BJ (cell line): ENCODE measurements around the gene PCTP. TPM values are rescaled to one million over a fixed set of nuclear protein-coding genes. Genes with fewer than 3 reads are reported as not detected.

Source experiments
- CTCF ChIA-PET: fragments of 350-600 bp; formaldehyde crosslinking; extraction: SDS; loops from one replicate; lab custom pipeline; 2021; ENCODE audit warnings: antibody characterized with exemption, inconsistent platforms; lab: Yijun Ruan, JAX
- POLR2A ChIA-PET: fragments of 300-600 bp; sonication (Branson Sonifier 250); formaldehyde crosslinking; extraction: SDS; loops from one replicate; lab custom pipeline; 2021; ENCODE audit warnings: antibody characterized with exemption; lab: Charles Lee
- DNase-seq: peaks from one replicate; pipeline ENCODE4 v3.0.0-alpha.2; 2011; ENCODE audit warnings: low read depth
- H3K27me3 ChIP-seq: 2 replicates; pipeline ENCODE4 v1.6.0; 2011; ENCODE audit warnings: low read length; ENCODE audit not compliant: control insufficient read depth, insufficient read depth
- H3K36me3 ChIP-seq: 2 replicates; pipeline ENCODE4 v1.5.1; 2011; ENCODE audit warnings: low read length; ENCODE audit not compliant: control insufficient read depth, insufficient read depth
- H3K4me3 ChIP-seq: 2 replicates; pipeline ENCODE4 v1.5.1; 2011; ENCODE audit warnings: low read depth, mild to moderate bottlenecking, control low read depth, low read length
- polyA plus RNA-seq: library from polyadenylated mRNA; depleted of rRNA; stranded (reverse); fragments of >200 nt; gene quantifications from 2 replicates; pipeline ENCODE4 v1.2.3, GENCODE V29; 2011
- TF ChIP-seq, protein P1 (sequence below): IDR thresholded peaks from 2 replicates; pipeline ENCODE4 v1.5.1; 2011; ENCODE audit warnings: low read depth, mild to moderate bottlenecking, control low read depth, inconsistent platforms, low read length, moderate library complexity; ENCODE audit not compliant: insufficient read depth

Gene PCTP
- polyA plus RNA-seq, 1 experiment = 10.2 TPM

DNA sequence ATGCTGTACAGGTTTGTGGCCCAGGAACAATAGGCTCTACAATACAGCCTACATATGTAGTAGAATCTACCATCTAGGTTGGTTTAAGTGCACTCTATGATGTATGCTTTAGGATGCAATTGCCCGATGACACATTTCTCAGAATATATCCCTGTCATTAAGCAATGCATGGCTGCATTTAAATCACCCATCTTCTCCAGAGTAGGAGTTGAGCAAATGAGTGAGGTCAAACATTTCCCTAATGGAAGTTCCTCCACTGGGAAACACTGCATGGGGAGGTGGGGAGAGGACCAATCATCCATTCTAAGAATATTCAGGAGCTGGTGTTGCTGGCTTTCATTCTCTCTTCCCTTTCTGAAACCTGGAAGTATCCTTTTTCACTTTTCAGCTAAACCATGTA, 2.0 kb upstream of the PCTP start:
- H3K4me3 ChIP-seq = no peak overlapping the region
- ChIA-PET POLR2A (no interaction called here), CTCF (interaction anchor here (0.8 to 2.2 kb wide), 4 partner anchors 10 to 222 kb away, joined by 4 to 7 read pairs (median 4); no protein-coding TSS in a partner anchor)
- TF ChIP-seq, protein P1, sequence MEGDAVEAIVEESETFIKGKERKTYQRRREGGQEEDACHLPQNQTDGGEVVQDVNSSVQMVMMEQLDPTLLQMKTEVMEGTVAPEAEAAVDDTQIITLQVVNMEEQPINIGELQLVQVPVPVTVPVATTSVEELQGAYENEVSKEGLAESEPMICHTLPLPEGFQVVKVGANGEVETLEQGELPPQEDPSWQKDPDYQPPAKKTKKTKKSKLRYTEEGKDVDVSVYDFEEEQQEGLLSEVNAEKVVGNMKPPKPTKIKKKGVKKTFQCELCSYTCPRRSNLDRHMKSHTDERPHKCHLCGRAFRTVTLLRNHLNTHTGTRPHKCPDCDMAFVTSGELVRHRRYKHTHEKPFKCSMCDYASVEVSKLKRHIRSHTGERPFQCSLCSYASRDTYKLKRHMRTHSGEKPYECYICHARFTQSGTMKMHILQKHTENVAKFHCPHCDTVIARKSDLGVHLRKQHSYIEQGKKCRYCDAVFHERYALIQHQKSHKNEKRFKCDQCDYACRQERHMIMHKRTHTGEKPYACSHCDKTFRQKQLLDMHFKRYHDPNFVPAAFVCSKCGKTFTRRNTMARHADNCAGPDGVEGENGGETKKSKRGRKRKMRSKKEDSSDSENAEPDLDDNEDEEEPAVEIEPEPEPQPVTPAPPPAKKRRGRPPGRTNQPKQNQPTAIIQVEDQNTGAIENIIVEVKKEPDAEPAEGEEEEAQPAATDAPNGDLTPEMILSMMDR = no peak
- H3K27me3 ChIP-seq = no peaks in the 10 kb centered on the region
- H3K36me3 ChIP-seq = no peaks in the 10 kb centered on the region
- no peak for DNase-seq

GRCh38 chr17:55749985-55750384, 866 bp upstream of the PCTP start:
- ChIA-PET POLR2A (interaction anchor here (0.9 kb wide), 1 partner anchor 14 kb away, joined by 3 read pairs; no protein-coding TSS in a partner anchor), CTCF (interaction anchor here (1.1 to 2.2 kb wide), 3 partner anchors 9 to 16 kb away, joined by 4 to 7 read pairs (median 5); no protein-coding TSS in a partner anchor)
- DNase-seq = no peak
- H3K27me3 ChIP-seq = no peaks in the 10 kb centered on the region
- TF ChIP-seq, protein P1 = no peak
- H3K4me3 ChIP-seq = no peak overlapping the region
- no peaks in the 10 kb centered on the region; the same call in 1 of the 2 replicates for H3K36me3 ChIP-seq

GRCh38 chr17:55751720-55752250, 934 bp downstream of the PCTP start:
- DNase-seq = no peak
- H3K36me3 ChIP-seq = no peaks in the 10 kb centered on the region; the same call in 1 of the 2 replicates
- CTCF ChIA-PET = interaction anchor here (1.0 to 1.3 kb wide), 3 partner anchors 11 to 34 kb away, joined by 3 to 6 read pairs (median 5); no protein-coding TSS in a partner anchor
- no peaks in the 10 kb centered on the region for H3K27me3 ChIP-seq
- peak overlapping the region; percentile 62 for H3K4me3 ChIP-seq
- POLR2A ChIA-PET = no interaction called here
- TF ChIP-seq, protein P1 = no peak

GRCh38 chr17:55756689-55757088, 5.8 kb downstream of the PCTP start:
- no peak for DNase-seq
- CTCF ChIA-PET = no interaction called here
- POLR2A ChIA-PET = no interaction called here
- TF ChIP-seq, protein P1 = no peak
- no peaks in the 10 kb centered on the region for H3K27me3 ChIP-seq
- H3K4me3 ChIP-seq = no peak overlapping the region
- no peaks in the 10 kb centered on the region; the same call in 1 of the 2 replicates for H3K36me3 ChIP-seq

- ChIA-PET POLR2A (no interaction called here), CTCF (interaction anchor here (1.4 kb wide), 1 partner anchor 244 kb away, joined by 3 read pairs; no protein-coding TSS in a partner anchor)
- no peak overlapping the region for H3K4me3 ChIP-seq
- H3K27me3 ChIP-seq = no peaks in the 10 kb centered on the region
- TF ChIP-seq, protein P1 = no peak
- H3K36me3 ChIP-seq = no peaks in the 10 kb centered on the region; the same call in 1 of the 2 replicates
- DNase-seq = no peak
Observed at GRCh38 chr17:55757659-55758058, 6.8 kb downstream of the PCTP start.
